Activated T-cell treated with anti-CD3 and anti-CD28 coated beads for 48 hours (primary cell): Measurements from ENCODE around the gene DDIAS.
A peak's percentile ranks its signal among the peaks of the same experiment; 100 is the strongest.
"Not testable (repeated sequence)": the region's sequence is repeated elsewhere in the genome, so short reads cannot be mapped to it uniquely, and the experiment has no call there.

Source experiments
- DNase-seq: peaks from one replicate; pipeline ENCODE4 v3.0.0-alpha.2; 2020; ENCODE audit warnings: low read depth

The DDIAS gene

GRCh38 chr11:82890936-82891335, 10.6 kb upstream of the DDIAS start:
- DNase-seq, result no peak

GRCh38 chr11:82892611-82893169, 8.8 kb upstream of the DDIAS start:
- DNase-seq, result no peak

- DNase-seq, result no peak
These were observed 6.0 kb upstream of the DDIAS start for GRCh38 chr11:82895437-82896091.

- no peak for DNase-seq
These were observed 5.4 kb upstream of the DDIAS start for GRCh38 chr11:82896183-82896582.

GRCh38 chr11:82898241-82898640, 3.3 kb upstream of the DDIAS start:
- DNase-seq, result no peak

- no peak for DNase-seq
These were observed 2.2 kb upstream of the DDIAS start for GRCh38 chr11:82899186-82899820.

- DNase-seq, result no peak
These were observed 1.6 kb upstream of the DDIAS start for GRCh38 chr11:82899957-82900276.

- DNase-seq, result peak; percentile 91
These were observed 1.0 kb upstream of the DDIAS start, which contains the start of gene PRCP for GRCh38 chr11:82900277-82901164. TSS of gene PRCP (minus strand) at chr11:82900430. CDS start at chr11:82900402, 28 bp downstream.

- DNase-seq, result no peak
These were observed 468 bp downstream of the DDIAS start for GRCh38 chr11:82901922-82902485.

- no peak for DNase-seq
These were observed 1.3 kb downstream of the DDIAS start for GRCh38 chr11:82902880-82903279.

- no peak for DNase-seq
These were observed 2.5 kb downstream of the DDIAS start for GRCh38 chr11:82903843-82904586.

- no peak for DNase-seq
These were observed 4.7 kb downstream of the DDIAS start for GRCh38 chr11:82906236-82906635.

- no peak for DNase-seq
These were observed 5.4 kb downstream of the DDIAS start for GRCh38 chr11:82906931-82907330.

GRCh38 chr11:82907371-82907770, 5.8 kb downstream of the DDIAS start:
- DNase-seq, result no peak

GRCh38 chr11:82908311-82908710, 6.8 kb downstream of the DDIAS start:
- DNase-seq, result no peak

GRCh38 chr11:82909015-82909640, 7.6 kb downstream of the DDIAS start:
- DNase-seq, result no peak

- not testable (repeated sequence) for DNase-seq
These were observed 18.2 kb downstream of the DDIAS start for GRCh38 chr11:82919786-82920185.

GRCh38 chr11:82920227-82920626, 18.7 kb downstream of the DDIAS start:
- DNase-seq, result not testable (repeated sequence)

- not testable (repeated sequence) for DNase-seq
These were observed 21.0 kb downstream of the DDIAS start for GRCh38 chr11:82922396-82923173.

- no peak for DNase-seq
These were observed 23.1 kb downstream of the DDIAS start for GRCh38 chr11:82924522-82925224.
